Ovary (tissue), 3 donors: ENCODE data around the gene RSPH9.

Source experiments
- CTCF ChIP-seq, 3 donors: fragments of 450-650 bp in 2 of 3; fragments of 200-600 bp in 1 of 3; IDR thresholded peaks; one replicate each; pipeline versions ENCODE4 v1.5.1 to v1.8.0; 2016 to 2022; ENCODE audit warnings: antibody characterized with exemption in 3 of 3, mild to moderate bottlenecking in 1 of 3
- EP300 ChIP-seq: sonication (generic); formaldehyde crosslinking; IDR thresholded peaks from one replicate; pipeline ENCODE4 v1.6.1; 2017; ENCODE audit warnings: antibody characterized with exemption
- donor health status: DM: no; HTN: no; CAD: no.

DNA sequence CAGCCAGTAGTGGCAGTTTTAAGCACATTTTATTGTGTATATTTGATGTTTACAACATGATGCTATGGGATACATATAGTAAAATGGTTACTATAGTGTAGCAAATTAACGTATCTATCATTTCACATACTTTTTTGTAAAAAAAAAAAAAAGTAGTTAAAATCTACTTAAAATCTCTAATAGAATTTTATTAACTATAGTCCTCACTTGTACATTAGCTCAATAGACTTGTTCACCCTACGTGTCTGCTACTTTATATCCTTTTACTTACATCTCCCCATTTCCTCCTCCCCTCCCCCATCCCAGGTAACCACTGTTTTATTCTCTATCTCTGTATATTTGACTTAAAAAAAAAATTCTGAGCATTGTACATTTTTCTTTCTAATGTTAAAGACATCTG lies 38.8 kb upstream of the RSPH9 start:
- TF ChIP-seq CTCF (IDR thresholded peaks at IDR 0.05) (no peak), EP300 (no peak)
